Left cardiac atrium (tissue), 4 donors: Measurements from ENCODE around the gene RYR1. TPM values are rescaled to one million over a fixed set of nuclear protein-coding genes. Genes with fewer than 3 reads are reported as not detected.

ENCODE experiments used
- ATAC-seq, 2 donors: fragments of 200-7000 bp; cut with Tn5 transposase; one replicate each; pipeline ENCODE4 v1.9.1; 2020; ENCODE audit warnings: mild to moderate bottlenecking in 2 of 2, moderate library complexity in 2 of 2
- DNase-seq: peaks from one replicate; pipeline ENCODE4 v3.0.0-alpha.2; 2020
- intact Hi-C, 2 donors: fragments of 100-400 bp; cut with DNase I; formaldehyde crosslinking; loops; one replicate each; pipeline versions ENCODE4 v1.14.1 to v1.15.1; 2022 to 2023
- total RNA-seq, 2 donors: library from RNA; stranded (reverse); fragmentation: NEBNext Ultra II Directional; extraction: Animal tissue kit (Norgen Biotek cat#: 25700); gene quantifications; one replicate each; pipeline ENCODE4 v1.2.1, GENCODE V29; 2021
- donor health status: DM: no; HTN: yes; CAD: no.
- donor health status: DM: no; HTN: yes; CAD: no; lungs with severe emphysema.
- donor health status: DM: yes; HTN: yes; CAD: no.
- donor health status: Dilated cardiomyopathy.

RYR1 gene
- total RNA-seq, 2 donors from 2014 or later: 1.3 to 3.0 TPM

- DNase-seq: no peak
- intact Hi-C loops: no loop called here
- ATAC-seq: no peak
These were observed 89.4 kb downstream of the RYR1 start for GRCh38 chr19:38522915-38523314.

DNA sequence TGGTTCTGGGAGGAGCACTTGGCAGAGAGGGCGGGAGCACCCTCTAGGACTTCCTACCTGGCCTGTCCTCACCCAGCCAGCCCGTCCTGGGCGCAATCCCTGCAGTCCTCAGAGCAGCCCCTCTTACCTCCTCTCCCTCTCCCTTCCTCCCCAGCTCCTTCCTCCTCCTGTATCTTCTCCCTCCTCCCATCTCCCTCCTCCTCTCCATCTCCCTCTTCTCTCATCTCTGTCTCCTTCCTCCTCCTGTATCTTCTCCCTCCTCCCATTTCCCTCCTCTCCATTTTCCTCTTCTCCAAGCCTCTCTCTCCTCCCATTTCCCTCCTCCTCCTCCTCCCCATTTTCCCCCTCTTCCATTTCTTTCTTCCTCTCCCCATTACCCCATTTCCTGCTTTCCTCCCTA, 89.8 kb downstream of the RYR1 start:
- DNase-seq: no peak
- intact Hi-C loops: no loop called here
- ATAC-seq: no peak

- intact Hi-C loops: no loop called here
- DNase-seq (no peak), ATAC-seq (no peak)
These were observed 90.9 kb downstream of the RYR1 start for GRCh38 chr19:38524369-38524768.

DNA sequence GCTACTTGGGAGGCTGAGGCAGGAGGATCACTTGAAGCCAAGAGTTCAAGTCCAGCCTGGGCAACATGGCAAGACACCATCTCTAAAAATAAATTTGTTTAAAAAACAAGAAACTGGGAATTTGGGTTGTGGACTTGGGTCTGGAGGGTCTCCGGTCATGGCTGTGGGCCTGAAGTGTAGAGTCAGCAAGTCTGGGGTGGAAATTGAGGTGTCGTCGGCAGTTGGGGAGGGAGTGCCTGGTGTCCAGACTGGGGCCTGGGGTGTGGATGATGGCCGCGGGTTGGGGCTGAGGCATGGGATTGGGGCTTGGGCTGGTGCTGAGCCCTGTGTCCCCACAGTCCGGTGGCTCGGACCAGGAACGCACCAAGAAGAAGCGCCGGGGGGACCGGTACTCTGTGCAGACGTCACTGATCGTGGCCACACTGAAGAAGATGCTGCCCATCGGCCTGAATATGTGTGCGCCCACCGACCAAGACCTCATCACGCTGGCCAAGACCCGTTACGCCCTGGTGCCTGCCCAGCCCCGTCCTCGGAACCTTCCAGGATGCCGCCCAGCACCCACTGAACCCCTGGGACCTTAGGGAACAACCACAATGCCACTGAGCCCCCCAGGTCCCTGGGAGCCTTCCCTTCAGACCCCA, 91.6 kb downstream of the RYR1 start:
- ATAC-seq (no peak), DNase-seq (no peak)
- intact Hi-C loops: no loop called here

DNA sequence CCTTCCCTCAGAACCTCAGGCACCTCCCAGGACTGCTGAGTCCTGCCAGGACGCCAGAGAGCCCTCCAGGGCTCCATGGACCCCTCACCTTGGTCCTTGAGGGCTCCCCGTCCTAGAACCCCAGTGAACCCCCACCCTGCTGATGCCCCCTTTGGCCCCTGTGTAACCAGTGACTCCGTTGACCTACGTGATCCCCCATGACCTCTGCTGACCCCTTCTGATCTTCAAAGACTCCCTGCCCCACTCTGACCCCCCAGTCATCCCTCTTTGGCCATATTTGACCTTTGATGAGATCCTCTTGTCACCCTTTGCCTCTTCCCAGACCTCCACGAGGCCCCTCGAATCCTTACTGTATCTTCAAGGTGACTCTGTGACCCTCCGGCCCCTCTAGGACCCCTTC, 92.9 kb downstream of the RYR1 start:
- intact Hi-C loops: no loop called here
- ATAC-seq: no peak
- DNase-seq: no peak

- intact Hi-C loops: no loop called here
- DNase-seq (no peak), ATAC-seq (no peak)
These were observed 94.1 kb downstream of the RYR1 start for GRCh38 chr19:38527466-38528136.

- intact Hi-C loops: no loop called here
- no peak for ATAC-seq
- no peak for DNase-seq
These were observed 94.8 kb downstream of the RYR1 start for GRCh38 chr19:38528213-38528755.

DNA sequence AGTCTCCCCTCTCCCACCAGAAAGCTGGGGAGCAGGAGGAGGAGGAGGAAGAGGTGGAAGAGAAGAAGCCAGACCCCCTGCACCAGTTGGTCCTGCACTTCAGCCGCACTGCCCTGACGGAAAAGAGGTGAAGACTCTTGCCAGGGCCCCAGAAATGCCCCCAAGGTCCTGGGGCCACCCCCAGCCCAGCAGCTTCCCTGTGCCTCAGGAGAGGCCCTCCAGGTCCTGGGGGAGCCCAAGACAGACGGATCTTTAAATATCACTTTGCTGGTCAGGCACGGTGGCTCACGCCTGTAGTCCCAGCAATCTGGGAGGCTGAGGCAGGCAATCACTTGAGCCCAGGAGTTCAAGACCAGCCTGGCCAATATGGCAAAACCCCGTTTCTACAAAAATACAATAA, 95.4 kb downstream of the RYR1 start:
- ATAC-seq: no peak
- intact Hi-C loops: no loop called here
- DNase-seq: no peak

GRCh38 chr19:38531515-38531914, 98.0 kb downstream of the RYR1 start:
- ATAC-seq (no peak), DNase-seq (no peak)
- intact Hi-C loops: no loop called here

DNA sequence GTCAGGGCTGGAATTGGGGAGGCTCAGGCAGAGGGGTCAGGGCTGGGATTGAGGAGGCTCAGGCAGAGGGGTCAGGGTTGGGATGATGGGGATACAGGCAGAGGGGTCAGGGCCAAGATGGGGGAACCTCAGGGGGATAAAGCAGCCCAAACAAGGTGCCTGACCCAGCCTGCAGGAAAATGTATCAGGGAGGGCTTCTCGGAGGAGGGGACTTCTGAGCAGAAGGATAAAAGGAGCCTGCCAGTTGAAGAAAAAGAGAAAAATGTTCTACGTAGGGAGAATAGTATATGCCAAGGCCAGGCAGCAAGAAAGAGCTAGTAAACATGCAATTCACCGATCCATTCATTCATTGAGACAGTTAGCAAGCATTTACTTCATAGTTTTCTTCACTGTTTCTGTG, 99.4 kb downstream of the RYR1 start:
- intact Hi-C loops: no loop called here
- DNase-seq (no peak), ATAC-seq (no peak)

DNA sequence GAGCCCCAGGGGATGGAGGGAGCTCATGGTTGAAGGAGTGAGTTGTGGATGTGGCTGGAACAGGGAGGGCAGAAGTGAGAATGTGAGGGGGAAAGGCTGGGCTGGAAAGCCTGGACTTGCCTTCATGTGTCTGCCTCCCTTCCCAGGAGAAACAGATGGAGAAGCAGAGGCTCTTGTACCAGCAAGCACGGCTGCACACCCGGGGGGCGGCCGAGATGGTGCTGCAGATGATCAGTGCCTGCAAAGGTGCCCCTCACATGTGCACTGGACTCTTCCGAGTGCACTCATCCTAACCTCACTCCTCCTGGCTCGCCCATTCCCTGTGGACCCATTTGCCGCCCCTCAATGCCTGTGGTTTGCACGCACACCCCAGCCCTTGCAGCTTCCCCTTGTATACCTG, 101.1 kb downstream of the RYR1 start:
- intact Hi-C loops: no loop called here
- no peak for DNase-seq
- no peak for ATAC-seq

DNA sequence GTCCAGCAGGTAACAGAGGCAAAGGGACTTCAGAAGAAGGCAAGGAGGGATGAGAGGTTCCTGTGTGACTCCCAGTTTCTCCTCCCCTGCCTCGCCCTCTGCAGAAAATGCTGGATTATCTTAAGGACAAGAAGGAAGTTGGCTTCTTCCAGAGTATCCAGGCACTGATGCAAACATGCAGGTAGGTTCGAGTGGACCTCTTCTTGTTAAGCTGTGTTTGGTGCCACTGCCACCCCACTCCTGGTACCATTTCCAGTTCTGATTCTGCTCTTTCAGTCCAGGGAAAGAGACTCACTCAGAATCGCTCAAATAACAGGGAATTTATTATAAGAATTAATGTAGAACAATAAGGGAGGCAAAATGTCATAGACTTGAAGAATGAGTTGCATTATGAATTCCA, 101.7 kb downstream of the RYR1 start:
- ATAC-seq (no peak), DNase-seq (no peak)
- intact Hi-C loops: no loop called here

GRCh38 chr19:38537071-38537936, 103.8 kb downstream of the RYR1 start:
- ATAC-seq: no peak
- no peak for DNase-seq
- intact Hi-C loops: no loop called here

DNA sequence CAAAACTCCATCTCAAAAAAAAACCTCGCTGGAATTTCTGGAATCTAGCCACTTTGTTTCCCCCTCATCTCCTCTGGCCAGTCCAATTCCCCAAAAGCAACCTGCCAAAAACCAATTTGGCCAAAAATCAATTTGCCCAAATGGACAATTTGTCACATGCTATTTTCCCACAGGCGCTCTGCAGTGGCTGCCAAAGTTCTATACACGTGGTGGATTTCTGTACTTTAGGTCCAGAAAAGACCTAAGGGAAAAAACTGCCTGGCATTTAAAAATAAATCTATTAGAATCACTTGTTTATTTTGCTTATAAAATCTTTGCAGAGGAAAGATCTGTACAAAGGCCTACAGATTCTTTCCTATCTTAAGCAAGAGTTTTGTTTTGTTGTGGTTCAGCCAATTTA, 104.9 kb downstream of the RYR1 start:
- DNase-seq: no peak
- peak in 1 of 2 donors; percentile 30 for ATAC-seq
- intact Hi-C loops: no loop called here

DNA sequence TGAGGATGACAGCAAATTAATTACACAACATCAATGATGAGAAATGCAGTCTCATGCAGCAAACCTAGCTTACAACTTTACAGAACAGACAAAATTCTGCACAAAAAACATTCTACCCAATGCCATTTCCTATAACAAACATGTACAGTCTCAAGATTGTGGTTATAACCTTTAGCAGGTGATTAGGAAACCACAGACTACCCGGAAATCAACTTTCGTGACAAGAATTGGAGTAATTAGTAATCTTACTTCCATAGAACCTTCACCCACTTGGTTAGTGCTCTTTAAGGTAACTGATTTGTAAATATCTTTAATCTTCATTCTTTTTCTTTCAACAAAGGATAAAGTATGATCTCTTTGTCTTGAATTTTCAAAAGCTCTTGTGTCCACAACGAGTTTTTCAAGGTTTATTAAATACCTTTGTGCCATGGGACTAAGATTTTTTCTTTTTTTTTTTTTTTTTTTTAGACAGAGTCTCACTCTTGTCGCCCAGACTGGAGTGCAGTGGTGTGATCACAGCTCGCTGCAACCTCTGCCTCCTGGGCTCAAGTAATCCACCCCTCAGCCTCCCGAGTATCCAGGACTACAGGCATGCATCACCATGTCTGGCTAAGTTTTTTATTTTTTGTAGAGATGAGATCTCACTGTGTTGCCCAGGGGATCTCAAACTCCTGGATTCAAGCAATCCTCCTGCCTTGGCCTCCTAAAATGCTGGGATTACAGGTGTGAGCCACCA, 105.5 kb downstream of the RYR1 start:
- ATAC-seq: peak in 1 of 2 donors; percentile 34
- intact Hi-C loops: no loop called here
- DNase-seq: no peak

- DNase-seq (no peak), ATAC-seq (no peak)
- intact Hi-C loops: loop anchor here in 1 of 2 donors (10.0 kb wide), 1 partner anchor 385 kb away; no protein-coding TSS in a partner anchor
These were observed 106.3 kb downstream of the RYR1 start for GRCh38 chr19:38539751-38540150.

GRCh38 chr19:38542040-38542439, 108.5 kb downstream of the RYR1 start:
- ATAC-seq: no peak
- intact Hi-C loops: loop anchor here in 1 of 2 donors (10.0 kb wide), 1 partner anchor 383 kb away; no protein-coding TSS in a partner anchor
- DNase-seq: no peak

GRCh38 chr19:38543286-38543806, 109.9 kb downstream of the RYR1 start:
- no peak for DNase-seq
- no peak for ATAC-seq
- intact Hi-C loops: loop anchor here in 1 of 2 donors (10.0 kb wide), 1 partner anchor 381 kb away; no protein-coding TSS in a partner anchor
